H1 (cell line): ENCODE data around the gene KRT23. TPM values are rescaled to one million over a fixed set of nuclear protein-coding genes. Genes with fewer than 3 reads are reported as not detected.

ENCODE experiments used
- CTCF ChIA-PET: fragments of 300-600 bp; sonication (Branson Sonifier 250); formaldehyde crosslinking; loops from one replicate; lab custom pipeline; 2021; ENCODE audit not compliant: partially characterized antibody; lab: Charles Lee
- POLR2A ChIA-PET: fragments of 300-600 bp; sonication (Branson Sonifier 250); formaldehyde crosslinking; loops from one replicate; lab custom pipeline; 2021; ENCODE audit warnings: inconsistent platforms; ENCODE audit not compliant: partially characterized antibody; lab: Charles Lee
- DNase-seq, 2 experiments: peaks; one replicate each; pipeline versions ENCODE4 v3.0.0 to v3.0.0-alpha.2; 2010 to 2022; ENCODE audit warnings: low spot score in 2 of 2, low read depth in 1 of 2, mixed read lengths in 1 of 2
- FAIRE-seq: peaks from 2 replicates; lab custom pipeline; 2011; peaks lifted over from hg19 to GRCh38; lab: Jason Lieb, UNC
- H2AFZ ChIP-seq: 2 replicates; pipeline ENCODE4 v1.8.1; 2012; ENCODE audit warnings: low read length, inconsistent platforms
- H2AK5ac ChIP-seq: 2 replicates; pipeline ENCODE4 v1.6.1; 2013; ENCODE audit warnings: low read depth, low read length
- H2BK120ac ChIP-seq: replicated peaks from 2 replicates; pipeline ENCODE3; 2013; ENCODE audit warnings: low read depth, low read length, inconsistent platforms
- H2BK12ac ChIP-seq: 2 replicates; pipeline ENCODE4 v1.6.1; 2013; ENCODE audit warnings: low read depth, low read length
- H2BK15ac ChIP-seq: 2 replicates; pipeline ENCODE4 v1.6.1; 2013; ENCODE audit warnings: low read length
- H2BK20ac ChIP-seq: 2 replicates; pipeline ENCODE4 v1.6.1; 2013; ENCODE audit warnings: low read length
- H2BK5ac ChIP-seq: 2 replicates; pipeline ENCODE4 v1.6.1; 2013; ENCODE audit warnings: low read depth, low read length
- H3K14ac ChIP-seq: 2 replicates; pipeline ENCODE4 v1.6.1; 2013; ENCODE audit warnings: inconsistent platforms; ENCODE audit not compliant: insufficient read length
- H3K18ac ChIP-seq: 2 replicates; pipeline ENCODE4 v1.6.1; 2013; ENCODE audit warnings: low read length; ENCODE audit errors: extremely low read depth
- H3K23ac ChIP-seq: 2 replicates; pipeline ENCODE4 v1.6.1; 2013; ENCODE audit warnings: inconsistent platforms; ENCODE audit not compliant: insufficient read length
- H3K23me2 ChIP-seq: 2 replicates; pipeline ENCODE4 v1.6.1; 2013; ENCODE audit warnings: low read depth, low read length
- H3K27ac ChIP-seq: 2 replicates; pipeline ENCODE4 v1.6.1; 2011; ENCODE audit warnings: low read depth, low read length, inconsistent platforms
- H3K27me3 ChIP-seq, 4 experiments: replicated peaks in 1 of 4; 1 replicate in 1 of 4; 2 replicates in 3 of 4; pipeline versions ENCODE4 v1.6.1 to v1.8.1; 2011 to 2013; ENCODE audit warnings: low read length in 3 of 4, mild to moderate bottlenecking in 3 of 4, inconsistent platforms in 2 of 4, mixed read lengths in 2 of 4, moderate library complexity in 1 of 4; ENCODE audit not compliant: control insufficient read depth in 3 of 4, insufficient read depth in 3 of 4; ENCODE audit errors: extremely low read depth in 1 of 4
- H3K36me3 ChIP-seq, 4 experiments: 2 replicates each; pipeline versions ENCODE4 v1.6.1 to v1.8.1; 2011 to 2013; ENCODE audit warnings: mild to moderate bottlenecking in 4 of 4, low read length in 3 of 4, moderate library complexity in 2 of 4, control low read depth in 1 of 4, inconsistent platforms in 1 of 4; ENCODE audit not compliant: insufficient read depth in 4 of 4, control insufficient read depth in 2 of 4
- H3K4ac ChIP-seq: replicated peaks from 2 replicates; pipeline ENCODE3; 2013; ENCODE audit warnings: low read length, low read depth, mixed read lengths, inconsistent platforms; ENCODE audit not compliant: insufficient read length
- H3K4me1 ChIP-seq, 4 experiments: replicated peaks in 1 of 4; 1 replicate in 1 of 4; 2 replicates in 3 of 4; pipeline versions ENCODE4 v1.6.1 to v1.8.1; 2011 to 2013; ENCODE audit warnings: low read length in 3 of 4, inconsistent platforms in 2 of 4, mixed read lengths in 1 of 4; ENCODE audit not compliant: insufficient read depth in 4 of 4, control insufficient read depth in 3 of 4
- H3K4me2 ChIP-seq, 2 experiments: 2 replicates each; pipeline versions ENCODE4 v1.6.1 to v1.8.1; 2011 to 2013; ENCODE audit warnings: low read depth in 2 of 2, low read length in 2 of 2, control low read depth in 1 of 2, inconsistent platforms in 1 of 2, mild to moderate bottlenecking in 1 of 2; ENCODE audit not compliant: insufficient read depth in 1 of 2
- H3K4me3 ChIP-seq, 4 experiments: fragments of 200-600, 300-600 bp in 1 of 4; sonication (generic), shearing (Covaris generic), sonication (Bioruptor Twin) in 1 of 4; 2 replicates each; pipeline versions ENCODE4 v1.5.1 to v1.8.1; 2011 to 2016; ENCODE audit warnings: low read length in 4 of 4, low read depth in 3 of 4, control low read depth in 2 of 4, inconsistent platforms in 2 of 4, mild to moderate bottlenecking in 2 of 4, mixed read lengths in 1 of 4, moderate library complexity in 1 of 4; ENCODE audit not compliant: insufficient read depth in 2 of 4; ENCODE audit errors: extremely low read depth in 1 of 4
- H3K56ac ChIP-seq: replicated peaks from 2 replicates; pipeline ENCODE3; 2013; ENCODE audit warnings: low read depth, mild to moderate bottlenecking, mixed read lengths, low read length, inconsistent platforms; ENCODE audit not compliant: insufficient read length
- H3K79me1 ChIP-seq: 2 replicates; pipeline ENCODE4 v1.6.1; 2013; ENCODE audit warnings: low read depth, low read length, control low read depth
- H3K79me2 ChIP-seq, 2 experiments: 2 replicates each; pipeline versions ENCODE4 v1.6.1 to v1.8.1; 2012 to 2013; ENCODE audit warnings: low read length in 2 of 2, mild to moderate bottlenecking in 2 of 2, inconsistent platforms in 1 of 2; ENCODE audit not compliant: insufficient read depth in 2 of 2, control insufficient read depth in 1 of 2
- H3K9ac ChIP-seq, 4 experiments: replicated peaks in 1 of 4; 1 replicate in 1 of 4; 2 replicates in 3 of 4; pipeline versions ENCODE4 v1.6.1 to v1.8.1; 2011 to 2013; ENCODE audit warnings: low read depth in 3 of 4, low read length in 3 of 4, control low read depth in 2 of 4, mild to moderate bottlenecking in 2 of 4, moderate library complexity in 2 of 4, inconsistent platforms in 1 of 4; ENCODE audit errors: extremely low read depth in 1 of 4
- H3K9me3 ChIP-seq, 2 experiments: 2 replicates each; pipeline versions ENCODE4 v1.6.1 to v1.8.1; 2012 to 2013; ENCODE audit warnings: mild to moderate bottlenecking in 2 of 2, moderate library complexity in 2 of 2, control low read depth in 1 of 2, inconsistent platforms in 1 of 2, low read depth in 1 of 2, low read length in 1 of 2, mixed read lengths in 1 of 2; ENCODE audit not compliant: insufficient read depth in 2 of 2
- H4K20me1 ChIP-seq, 2 experiments: replicated peaks in 1 of 2; 2 replicates each; pipeline versions ENCODE3 to v1.8.1; 2011 to 2013; ENCODE audit warnings: inconsistent platforms in 2 of 2, low read length in 2 of 2, mild to moderate bottlenecking in 1 of 2; ENCODE audit not compliant: insufficient read depth in 2 of 2, control insufficient read depth in 1 of 2
- H4K5ac ChIP-seq: 2 replicates; pipeline ENCODE4 v1.6.1; 2013; ENCODE audit warnings: low read length, low read depth, mixed read lengths, inconsistent platforms; ENCODE audit not compliant: insufficient read length
- H4K8ac ChIP-seq: 2 replicates; pipeline ENCODE4 v1.8.0; 2013; ENCODE audit warnings: mild to moderate bottlenecking, moderate library complexity, low read length, inconsistent platforms; ENCODE audit not compliant: insufficient read depth; ENCODE audit errors: extremely low read depth
- H4K91ac ChIP-seq: replicated peaks from 2 replicates; pipeline ENCODE3; 2013; ENCODE audit warnings: low read length, mixed read lengths, inconsistent platforms; ENCODE audit not compliant: insufficient read length
- EGR1 ChIP-seq: IDR thresholded peaks from 2 replicates; pipeline ENCODE4 v1.6.1; 2011; ENCODE audit warnings: low read depth, low read length, borderline replicate concordance
- TAF1 ChIP-seq: IDR thresholded peaks from 2 replicates; pipeline ENCODE4 v1.6.1; 2011; ENCODE audit warnings: mild to moderate bottlenecking, low read depth, low read length
- WGBS, 2 experiments: shearing (Covaris generic) in 1 of 2; methylation state at CpG; one replicate each; pipeline versions ENCODE4 v1.1.6 to v1.1.7; 2013 to 2015; ENCODE audit warnings: low lambda C conversion rate in 2 of 2, mixed read lengths in 2 of 2, inconsistent platforms in 1 of 2, low coverage in 1 of 2, missing lambda C conversion rate in 1 of 2; ENCODE audit not compliant: insufficient replicate concordance in 2 of 2, insufficient coverage in 1 of 2, insufficient read length in 1 of 2; ENCODE audit errors: extremely low coverage in 1 of 2, missing lambda C conversion rate in 1 of 2; 5-methylcytosine and 5-hydroxymethylcytosine counted together
- polyA plus RNA-seq, 7 experiments: library from polyadenylated mRNA; depleted of rRNA in 3 of 7; stranded (reverse) in 5 of 7; unstranded in 2 of 7; fragments of >200 nt in 5 of 7; fragments of 200-250 nt in 2 of 7; gene quantifications; 1 replicate in 5 of 7; 2 replicates in 1 of 7; 4 replicates in 1 of 7; pipeline versions ENCODE4 v1.2.1 to v1.2.3, GENCODE V29; 2011 to 2013; ENCODE audit warnings: missing spikeins in 2 of 7, mixed read lengths in 2 of 7
- total RNA-seq: library from RNA; stranded (reverse); fragmentation: NEBNext Ultra II Directional; extraction: Animal tissue kit (Norgen Biotek cat#: 25700); gene quantifications from 2 replicates; pipeline ENCODE4 v1.2.1, GENCODE V29; 2021

The KRT23 gene
- total and polyA plus RNA-seq, 2 of the 8 experiments (the other 6 are each of a cell fraction or from before 2014, with no cell fraction given): not detected

- Histone ChIP-seq H3K4ac (no peak overlapping the region), H2AK5ac (no peak overlapping the region), H2BK15ac (no peak overlapping the region), H3K18ac (no peak overlapping the region), H3K27me3 (no peaks in the 10 kb centered on the region), H3K79me2 (no peaks in the 10 kb centered on the region), H3K4me3 (no peak overlapping the region), H4K91ac (no peak overlapping the region), H2BK5ac (no peak overlapping the region), H2BK12ac (no peak overlapping the region), H2BK20ac (no peak overlapping the region), H3K79me1 (no peaks in the 10 kb centered on the region), H3K56ac (no peak overlapping the region), H2BK120ac (no peak overlapping the region), H2AFZ (no peak overlapping the region), H3K4me2 (no peak overlapping the region), H3K27ac (no peak overlapping the region), H4K5ac (no peak overlapping the region), H3K23ac (no peak overlapping the region), H3K14ac (no peak overlapping the region), H3K36me3 (no peaks in the 10 kb centered on the region), H3K9ac (no peak overlapping the region), H3K4me1 (no peaks in the 10 kb centered on the region), H3K23me2 (no peaks in the 10 kb centered on the region), H4K8ac (no peak overlapping the region), H4K20me1 (no peaks in the 10 kb centered on the region), H3K9me3 (no peaks in the 10 kb centered on the region)
- DNase-seq (no peak), FAIRE-seq (no peak)
- ChIA-PET POLR2A (no interaction called here), CTCF (interaction anchor here (0.9 to 1.2 kb wide), 3 partner anchors 20 to 626 kb away, joined by 3 read pairs; no protein-coding TSS in a partner anchor)
- WGBS, 2 experiments: 80% methylated on average over 3 of the region's 3 CpGs; no CpG with 5 or more reads in 1 of the 2 experiments
- TF ChIP-seq TAF1 (no peak), EGR1 (no peak)
These were observed 51.4 kb downstream of the KRT23 start for GRCh38 chr17:40886090-40886489.
